Neutrophil (primary cell): ENCODE results near the gene CCDC102B.

Experiments
- H3K27ac ChIP-seq: fragments of 200-600 bp; sonication (generic); 2 replicates; pipeline ENCODE4 v1.5.1; 2016; ENCODE audit warnings: mild to moderate bottlenecking, moderate library complexity
- H3K27me3 ChIP-seq: fragments of 200-600 bp; sonication (generic); 2 replicates; pipeline ENCODE4 v1.6.0; 2016; ENCODE audit warnings: mild to moderate bottlenecking
- H3K36me3 ChIP-seq: fragments of 200-600 bp; sonication (generic); 2 replicates; pipeline ENCODE4 v1.5.1; 2017
- H3K4me1 ChIP-seq, 2 experiments: fragments of 200-600 bp in 1 of 2; sonication (generic) in 1 of 2; 1 replicate in 1 of 2; 2 replicates in 1 of 2; pipeline versions ENCODE4 v1.5.1 to v1.6.1; 2013 to 2016; ENCODE audit warnings: low read depth in 1 of 2, low read length in 1 of 2, mild to moderate bottlenecking in 1 of 2, moderate library complexity in 1 of 2; ENCODE audit not compliant: control insufficient read depth in 1 of 2, insufficient read depth in 1 of 2
- H3K4me3 ChIP-seq, 2 experiments: fragments of 200-600 bp in 1 of 2; sonication (generic) in 1 of 2; 1 replicate in 1 of 2; 2 replicates in 1 of 2; pipeline ENCODE4 v1.5.1; 2013 to 2016; ENCODE audit warnings: low read depth in 1 of 2, low read length in 1 of 2, mild to moderate bottlenecking in 1 of 2, moderate library complexity in 1 of 2
- H3K9me3 ChIP-seq: fragments of 200-600 bp; sonication (generic); 2 replicates; pipeline ENCODE4 v1.5.1; 2016
- TF ChIP-seq, protein P1 (sequence below): fragments of 200-600 bp; sonication (generic); IDR thresholded peaks from 2 replicates; pipeline ENCODE4 v1.5.1; 2016; ENCODE audit warnings: antibody characterized with exemption

The CCDC102B gene

DNA sequence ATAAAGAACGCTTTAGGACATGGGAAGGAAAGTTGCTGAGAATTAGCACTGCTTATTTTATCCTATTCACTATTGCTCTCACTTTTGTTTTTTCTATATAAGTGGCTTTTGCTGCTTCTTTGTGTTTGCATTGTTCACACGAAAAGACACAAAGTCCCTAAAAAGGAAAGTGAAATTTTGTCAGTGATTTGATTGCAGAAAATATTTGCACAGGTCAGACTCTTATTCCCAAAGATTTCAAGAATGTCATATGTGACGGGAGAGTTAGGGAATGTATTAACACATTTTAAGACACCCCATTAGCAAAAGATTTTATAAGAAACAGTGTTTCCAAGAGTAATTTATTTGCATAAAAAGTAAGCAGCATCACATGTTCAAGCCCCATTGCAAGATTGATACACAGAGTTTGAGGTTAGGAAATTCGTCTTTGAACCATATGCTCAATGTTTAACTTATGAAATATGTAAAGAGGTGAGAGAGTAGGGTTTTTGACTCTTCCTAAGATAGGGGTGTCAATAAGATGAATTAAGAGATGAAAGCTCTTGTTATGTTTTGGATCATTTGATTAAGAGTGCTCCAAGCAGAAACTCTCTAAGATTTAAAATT is 57.0 kb downstream of the CCDC102B start:
- Histone ChIP-seq H3K36me3 (no peaks in the 10 kb centered on the region), H3K4me3 (no peak overlapping the region), H3K9me3 (no peaks in the 10 kb centered on the region), H3K4me1 (no peaks in the 10 kb centered on the region), H3K27me3 (no peaks in the 10 kb centered on the region), H3K27ac (no peak overlapping the region)
- TF ChIP-seq, protein P1, sequence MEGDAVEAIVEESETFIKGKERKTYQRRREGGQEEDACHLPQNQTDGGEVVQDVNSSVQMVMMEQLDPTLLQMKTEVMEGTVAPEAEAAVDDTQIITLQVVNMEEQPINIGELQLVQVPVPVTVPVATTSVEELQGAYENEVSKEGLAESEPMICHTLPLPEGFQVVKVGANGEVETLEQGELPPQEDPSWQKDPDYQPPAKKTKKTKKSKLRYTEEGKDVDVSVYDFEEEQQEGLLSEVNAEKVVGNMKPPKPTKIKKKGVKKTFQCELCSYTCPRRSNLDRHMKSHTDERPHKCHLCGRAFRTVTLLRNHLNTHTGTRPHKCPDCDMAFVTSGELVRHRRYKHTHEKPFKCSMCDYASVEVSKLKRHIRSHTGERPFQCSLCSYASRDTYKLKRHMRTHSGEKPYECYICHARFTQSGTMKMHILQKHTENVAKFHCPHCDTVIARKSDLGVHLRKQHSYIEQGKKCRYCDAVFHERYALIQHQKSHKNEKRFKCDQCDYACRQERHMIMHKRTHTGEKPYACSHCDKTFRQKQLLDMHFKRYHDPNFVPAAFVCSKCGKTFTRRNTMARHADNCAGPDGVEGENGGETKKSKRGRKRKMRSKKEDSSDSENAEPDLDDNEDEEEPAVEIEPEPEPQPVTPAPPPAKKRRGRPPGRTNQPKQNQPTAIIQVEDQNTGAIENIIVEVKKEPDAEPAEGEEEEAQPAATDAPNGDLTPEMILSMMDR: no peak

DNA sequence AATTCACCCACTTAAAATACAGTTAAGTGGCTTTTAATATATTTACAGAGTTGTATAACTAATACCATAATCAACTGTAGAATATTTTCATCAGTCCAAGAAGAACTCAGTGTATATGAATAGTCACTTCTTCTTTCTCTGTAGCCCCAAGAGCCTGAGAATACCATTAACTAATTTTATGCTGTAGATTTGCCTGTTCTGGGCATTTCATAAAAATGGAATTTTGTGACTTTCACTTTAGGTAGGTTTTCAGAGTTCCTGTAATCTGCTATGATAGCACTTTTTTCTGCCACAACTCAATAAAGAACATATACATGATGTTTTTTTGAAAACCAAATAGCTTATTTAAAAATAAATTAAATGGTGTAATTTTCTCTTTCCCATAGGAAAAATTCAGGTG is 57.6 kb downstream of the CCDC102B start:
- Histone ChIP-seq H3K4me1 (no peaks in the 10 kb centered on the region), H3K27me3 (no peaks in the 10 kb centered on the region), H3K36me3 (no peaks in the 10 kb centered on the region), H3K27ac (no peak overlapping the region), H3K4me3 (no peak overlapping the region), H3K9me3 (no peaks in the 10 kb centered on the region)
- TF ChIP-seq, protein P1: no peak

DNA sequence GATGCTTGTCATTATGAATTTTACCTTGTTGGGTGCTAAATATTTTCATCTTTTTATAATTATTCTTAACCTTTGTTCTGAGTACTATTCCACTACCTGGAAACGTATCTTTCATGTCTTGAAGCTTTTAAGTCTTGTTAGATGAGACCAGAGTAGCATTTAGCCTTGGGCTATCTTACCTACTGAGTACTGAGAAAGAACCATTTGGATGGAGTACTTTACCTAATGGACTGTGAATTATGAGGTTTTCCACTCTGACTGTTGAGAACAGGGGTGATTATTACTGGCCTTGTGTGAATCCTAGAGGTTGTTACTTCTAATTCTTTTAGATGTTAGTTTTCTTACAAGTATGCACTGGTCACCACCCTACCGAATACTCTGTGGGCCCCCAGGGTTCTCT is 63.5 kb downstream of the CCDC102B start:
- TF ChIP-seq, protein P1: no peak
- no peak overlapping the region for H3K27ac ChIP-seq
- H3K9me3 ChIP-seq: no peaks in the 10 kb centered on the region
- H3K27me3 ChIP-seq: no peaks in the 10 kb centered on the region
- H3K4me1 ChIP-seq: no peaks in the 10 kb centered on the region
- H3K4me3 ChIP-seq: no peak overlapping the region
- H3K36me3 ChIP-seq: no peaks in the 10 kb centered on the region

DNA sequence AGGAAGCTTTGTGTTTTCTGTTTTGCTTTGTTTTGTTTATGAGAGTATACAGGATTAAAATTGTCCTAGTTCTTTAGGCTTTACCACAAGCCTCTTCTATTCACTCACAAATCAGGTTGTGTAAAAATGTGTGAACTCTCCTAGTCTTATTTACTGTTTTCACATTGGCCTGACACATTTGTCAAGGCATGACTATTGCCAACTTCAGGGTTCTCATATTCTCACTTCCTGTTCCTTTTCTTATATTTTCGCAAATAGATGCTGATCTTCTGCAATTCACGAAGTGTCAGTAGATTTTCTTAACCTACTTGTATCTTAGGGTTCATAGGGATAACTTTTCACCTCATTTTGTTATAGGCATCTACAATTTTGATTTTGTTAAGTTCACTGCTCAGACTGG is 67.1 kb downstream of the CCDC102B start:
- Histone ChIP-seq H3K4me3 (no peak overlapping the region), H3K4me1 (no peaks in the 10 kb centered on the region), H3K9me3 (no peaks in the 10 kb centered on the region), H3K36me3 (no peaks in the 10 kb centered on the region), H3K27ac (no peak overlapping the region), H3K27me3 (no peaks in the 10 kb centered on the region)
- TF ChIP-seq, protein P1: no peak

DNA sequence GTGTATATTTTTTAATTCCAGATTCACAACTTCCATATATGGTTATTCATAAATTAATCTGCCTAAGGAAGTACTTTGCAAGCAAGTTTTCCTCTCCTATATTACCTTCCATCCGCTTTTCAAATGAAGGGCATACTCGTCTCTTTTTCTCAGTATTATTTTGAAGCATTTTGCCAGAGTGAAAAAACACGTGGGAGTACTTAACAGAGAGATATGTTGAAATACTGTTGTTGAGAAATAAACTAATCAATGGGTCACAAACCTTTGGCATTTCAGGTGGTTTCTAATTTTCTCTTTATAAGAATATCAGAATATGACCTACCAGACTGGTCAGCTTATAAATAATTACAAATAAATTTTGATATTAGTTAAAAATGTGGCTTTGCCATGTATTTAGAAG is 67.6 kb downstream of the CCDC102B start:
- H3K27ac ChIP-seq: no peak overlapping the region
- no peaks in the 10 kb centered on the region for H3K27me3 ChIP-seq
- no peaks in the 10 kb centered on the region for H3K9me3 ChIP-seq
- no peaks in the 10 kb centered on the region for H3K36me3 ChIP-seq
- no peak overlapping the region for H3K4me3 ChIP-seq
- TF ChIP-seq, protein P1: no peak
- no peaks in the 10 kb centered on the region for H3K4me1 ChIP-seq

DNA sequence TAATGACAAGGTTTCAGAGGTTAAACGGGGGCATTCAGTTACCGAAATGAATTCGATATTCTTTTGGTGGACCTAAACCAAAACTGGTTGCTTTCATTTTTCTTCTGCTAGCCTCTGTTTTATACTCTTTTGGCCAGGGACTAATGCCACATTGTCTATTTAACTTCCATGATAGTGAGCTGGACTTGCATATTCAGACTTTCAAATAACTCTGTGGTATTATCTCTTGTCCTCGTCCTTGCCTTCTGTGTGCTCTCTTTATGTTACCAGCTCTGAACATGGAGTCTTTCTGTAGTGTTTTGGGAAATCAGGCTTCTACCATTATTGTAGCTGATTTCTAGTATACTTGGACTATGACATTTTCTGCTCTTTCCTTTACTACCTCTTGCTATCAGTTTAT is 75.1 kb downstream of the CCDC102B start:
- TF ChIP-seq, protein P1: no peak
- no peaks in the 10 kb centered on the region for H3K4me1 ChIP-seq
- no peak overlapping the region for H3K27ac ChIP-seq
- no peaks in the 10 kb centered on the region for H3K9me3 ChIP-seq
- H3K36me3 ChIP-seq: no peaks in the 10 kb centered on the region
- no peaks in the 10 kb centered on the region for H3K27me3 ChIP-seq
- H3K4me3 ChIP-seq: no peak overlapping the region
